ENCODE measurements around the gene HSPA8. TPM values are rescaled to one million over a fixed set of nuclear protein-coding genes. Genes with fewer than 3 reads are reported as not detected.

HSPA8 gene
- total RNA-seq, 4 donors from 2014 or later = 425 to 660 (median 550) TPM

GRCh38 chr11:123082977-123083376 is 21.0 kb upstream of the HSPA8 start:
- no peak for DNase-seq (ENCODE audit: low spot score in 2 of 2)
- Histone ChIP-seq H3K27me3 (no peaks in the 10 kb centered on the region), H3K4me3 (no peak overlapping the region), H3K9me3 (peaks cover 0 to 6% (median 0%) of the 10 kb centered on the region in 4 donors), H3K4me1 (peaks cover 0 to 14% (median 3%) of the 10 kb centered on the region in 4 donors), H3K27ac (no peak overlapping the region), H3K36me3 (peaks cover 0 to 27% (median 0%) of the 10 kb centered on the region in 3 donors)
- WGBS, 2 donors = 73 to 84% methylated on average over 4 of the region's 4 CpGs
- TF ChIP-seq, protein P1, sequence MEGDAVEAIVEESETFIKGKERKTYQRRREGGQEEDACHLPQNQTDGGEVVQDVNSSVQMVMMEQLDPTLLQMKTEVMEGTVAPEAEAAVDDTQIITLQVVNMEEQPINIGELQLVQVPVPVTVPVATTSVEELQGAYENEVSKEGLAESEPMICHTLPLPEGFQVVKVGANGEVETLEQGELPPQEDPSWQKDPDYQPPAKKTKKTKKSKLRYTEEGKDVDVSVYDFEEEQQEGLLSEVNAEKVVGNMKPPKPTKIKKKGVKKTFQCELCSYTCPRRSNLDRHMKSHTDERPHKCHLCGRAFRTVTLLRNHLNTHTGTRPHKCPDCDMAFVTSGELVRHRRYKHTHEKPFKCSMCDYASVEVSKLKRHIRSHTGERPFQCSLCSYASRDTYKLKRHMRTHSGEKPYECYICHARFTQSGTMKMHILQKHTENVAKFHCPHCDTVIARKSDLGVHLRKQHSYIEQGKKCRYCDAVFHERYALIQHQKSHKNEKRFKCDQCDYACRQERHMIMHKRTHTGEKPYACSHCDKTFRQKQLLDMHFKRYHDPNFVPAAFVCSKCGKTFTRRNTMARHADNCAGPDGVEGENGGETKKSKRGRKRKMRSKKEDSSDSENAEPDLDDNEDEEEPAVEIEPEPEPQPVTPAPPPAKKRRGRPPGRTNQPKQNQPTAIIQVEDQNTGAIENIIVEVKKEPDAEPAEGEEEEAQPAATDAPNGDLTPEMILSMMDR (IDR thresholded peaks at IDR 0.05) = no peak
- TF ChIP-seq POLR2A (IDR thresholded peaks at IDR 0.05) (no peak), EP300 (IDR thresholded peaks at IDR 0.05) (no peak)

DNA sequence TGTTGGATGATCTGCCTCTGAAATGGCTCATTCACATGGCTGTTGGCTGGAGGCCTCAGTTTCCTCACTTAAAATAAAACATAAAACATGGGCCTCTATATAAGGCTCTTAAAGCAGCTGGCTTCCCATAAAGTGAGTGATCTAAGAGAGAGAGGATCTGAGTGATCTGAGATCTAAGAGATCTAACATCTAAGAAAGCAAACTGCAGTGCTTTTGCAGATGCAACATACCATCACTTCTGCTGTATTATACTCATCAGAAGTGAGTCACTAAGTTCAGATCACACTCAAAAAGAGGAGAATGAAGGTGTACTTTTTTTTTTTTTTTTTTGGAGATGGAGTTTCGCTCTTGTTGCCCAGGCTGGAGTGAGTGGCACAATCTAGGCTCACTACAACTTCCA is 18.1 kb upstream of the HSPA8 start:
- whole genome bisulfite sequencing, 2 donors = 88 to 100% methylated on average over 1 of the region's 1 CpG
- H3K36me3 ChIP-seq = peaks cover 0 to 35% (median 0%) of the 10 kb centered on the region in 3 donors
- H3K4me1 ChIP-seq = peaks cover 0 to 14% (median 3%) of the 10 kb centered on the region in 4 donors
- no peaks in the 10 kb centered on the region for H3K27me3 ChIP-seq
- TF ChIP-seq EP300 (IDR thresholded peaks at IDR 0.05) (no peak), POLR2A (IDR thresholded peaks at IDR 0.05) (no peak)
- TF ChIP-seq, protein P1 (IDR thresholded peaks at IDR 0.05) = no peak
- no peak for DNase-seq (ENCODE audit: low spot score in 2 of 2)
- H3K27ac ChIP-seq = no peak overlapping the region
- no peak overlapping the region for H3K4me3 ChIP-seq
- H3K9me3 ChIP-seq = peaks cover 0 to 6% (median 0%) of the 10 kb centered on the region in 4 donors

GRCh38 chr11:123076484-123076883 is 14.5 kb upstream of the HSPA8 start:
- DNase-seq (ENCODE audit: low spot score in 2 of 2) = no peak
- no peak overlapping the region for H3K4me3 ChIP-seq
- H3K27me3 ChIP-seq = no peaks in the 10 kb centered on the region
- H3K27ac ChIP-seq = no peak overlapping the region
- TF ChIP-seq POLR2A (IDR thresholded peaks at IDR 0.05) = no peak
- TF ChIP-seq, protein P1 (IDR thresholded peaks at IDR 0.05) = no peak
- TF ChIP-seq EP300 (IDR thresholded peaks at IDR 0.05) = no peak
- WGBS, 2 donors = 67 to 76% methylated on average over 2 of the region's 2 CpGs
- peaks cover 0 to 5% (median 0%) of the 10 kb centered on the region in 4 donors for H3K4me1 ChIP-seq
- peaks cover 0 to 33% (median 0%) of the 10 kb centered on the region in 3 donors for H3K36me3 ChIP-seq
- H3K9me3 ChIP-seq = no peaks in the 10 kb centered on the region

DNA sequence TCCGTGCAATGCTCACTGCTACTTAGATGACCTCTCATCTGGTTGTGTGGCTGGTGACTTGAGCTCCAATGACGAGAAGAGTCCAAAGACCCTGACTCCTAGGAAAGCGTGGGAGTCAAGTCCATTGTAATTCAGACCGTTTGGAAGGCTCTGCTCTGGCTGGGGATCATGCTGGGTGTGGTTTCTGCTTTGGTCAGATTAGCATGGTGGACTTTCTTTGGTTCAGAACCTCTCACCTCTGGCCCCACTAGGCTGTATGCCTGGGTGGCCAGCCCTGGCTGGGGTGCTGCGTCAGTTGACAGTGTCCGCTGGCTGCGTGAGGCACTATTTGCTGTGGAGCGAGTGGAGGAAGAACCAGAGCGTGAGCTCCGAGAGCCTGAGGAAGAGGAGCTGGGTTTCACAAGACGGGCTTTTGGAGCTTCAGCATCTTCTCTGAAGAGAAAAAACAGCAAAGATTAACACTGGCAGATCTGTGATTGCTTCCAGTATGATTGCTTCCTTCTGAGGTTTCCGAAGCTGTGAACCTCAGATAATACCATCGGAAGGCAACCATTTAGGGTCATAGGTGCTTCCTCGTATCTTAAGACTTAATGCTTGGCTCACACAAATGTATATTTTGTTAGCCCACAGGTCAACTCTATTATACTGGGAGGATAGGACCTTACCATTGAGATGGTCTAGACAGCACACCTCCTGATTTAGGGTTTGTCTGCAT is 11.6 kb upstream of the HSPA8 start:
- peaks cover 0 to 35% (median 12%) of the 10 kb centered on the region in 4 donors for H3K4me1 ChIP-seq
- H3K27ac ChIP-seq = no peak overlapping the region
- DNase-seq (ENCODE audit: low spot score in 2 of 2) = no peak
- H3K9me3 ChIP-seq = no peaks in the 10 kb centered on the region
- no peaks in the 10 kb centered on the region for H3K27me3 ChIP-seq
- H3K36me3 ChIP-seq = peaks cover 0 to 29% (median 0%) of the 10 kb centered on the region in 3 donors
- TF ChIP-seq, protein P1 (IDR thresholded peaks at IDR 0.05) = no peak
- WGBS, 2 donors = 83 to 84% methylated on average over 14 of the region's 14 CpGs
- H3K4me3 ChIP-seq = no peak overlapping the region

DNA sequence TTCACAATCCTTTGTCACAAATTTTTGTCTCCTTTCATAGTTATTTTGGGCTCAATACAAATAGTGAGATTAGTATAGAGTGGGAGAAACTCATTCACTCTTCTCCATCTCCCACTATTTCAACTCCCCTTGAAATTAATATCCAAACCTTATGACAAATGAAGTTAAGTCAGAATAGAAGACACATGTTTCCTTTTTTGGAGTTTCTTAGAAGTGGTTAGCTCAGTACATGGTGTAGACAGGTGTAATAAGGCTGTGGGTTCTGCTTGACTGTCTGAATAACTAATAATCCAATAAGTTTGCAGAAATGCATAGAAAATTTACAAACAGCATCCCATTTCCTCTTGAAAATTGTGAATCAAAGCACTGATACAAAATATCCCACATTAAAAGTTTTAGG is 10.8 kb upstream of the HSPA8 start:
- TF ChIP-seq, protein P1 (IDR thresholded peaks at IDR 0.05) = no peak

More for the DNA sequence above, 10.8 kb upstream of the HSPA8 start:
- DNase-seq (ENCODE audit: low spot score in 2 of 2) = no peak
- H3K27ac ChIP-seq = no peak overlapping the region
- H3K27me3 ChIP-seq = no peaks in the 10 kb centered on the region
- H3K4me3 ChIP-seq = no peak overlapping the region
- no peaks in the 10 kb centered on the region for H3K9me3 ChIP-seq
- peaks cover 0 to 39% (median 13%) of the 10 kb centered on the region in 4 donors for H3K4me1 ChIP-seq
- peaks cover 0 to 29% (median 0%) of the 10 kb centered on the region in 3 donors for H3K36me3 ChIP-seq

Data from tibial nerve (tissue), 4 donors.